Renal cortex interstitium (tissue), 11 donors: ENCODE results near the gene HSPA12B. TPM values are rescaled to one million over a fixed set of nuclear protein-coding genes. Genes with fewer than 3 reads are reported as not detected.

Source experiments
- DNase-seq, 11 donors: peaks; one replicate each; pipeline ENCODE4 v3.0.0-alpha.2; 2013; ENCODE audit warnings: low read depth in 9 of 11, low spot score in 4 of 11; ENCODE audit errors: extremely low read depth in 1 of 11
- polyA plus RNA-seq, 3 donors: library from polyadenylated mRNA; unstranded; fragments of 120-200 nt; gene quantifications; one replicate each; pipeline ENCODE4 v1.2.1, GENCODE V29; 2013; ENCODE audit not compliant: insufficient read length in 3 of 3

Gene HSPA12B
- polyA plus RNA-seq, 3 donors: 11.0 to 19.6 (median 15.6) TPM

GRCh38 chr20:3721912-3722311, 10.6 kb upstream of the HSPA12B start:
- no peak for DNase-seq

GRCh38 chr20:3723284-3723683, 9.2 kb upstream of the HSPA12B start:
- no peak for DNase-seq

DNA sequence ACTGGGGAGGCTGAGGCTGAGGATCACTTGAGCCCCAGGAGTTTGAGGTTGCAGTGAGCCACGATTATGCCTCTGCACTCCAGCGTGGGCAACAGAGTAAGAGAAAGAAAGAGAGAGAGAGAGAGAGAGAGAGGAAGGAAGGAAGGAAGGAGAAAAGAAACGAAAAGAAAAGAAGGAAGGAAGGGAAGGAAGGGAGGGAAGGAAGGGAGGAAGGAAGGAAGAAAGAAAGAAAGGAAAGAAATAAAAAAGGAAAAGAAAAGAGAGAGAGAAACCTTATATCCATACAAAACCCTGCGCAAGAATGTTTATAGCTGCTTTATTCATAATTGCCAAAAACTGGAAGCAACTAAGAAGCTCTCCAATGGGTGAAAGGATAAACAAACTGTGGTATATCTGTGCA, 8.1 kb upstream of the HSPA12B start:
- DNase-seq: no peak

DNA sequence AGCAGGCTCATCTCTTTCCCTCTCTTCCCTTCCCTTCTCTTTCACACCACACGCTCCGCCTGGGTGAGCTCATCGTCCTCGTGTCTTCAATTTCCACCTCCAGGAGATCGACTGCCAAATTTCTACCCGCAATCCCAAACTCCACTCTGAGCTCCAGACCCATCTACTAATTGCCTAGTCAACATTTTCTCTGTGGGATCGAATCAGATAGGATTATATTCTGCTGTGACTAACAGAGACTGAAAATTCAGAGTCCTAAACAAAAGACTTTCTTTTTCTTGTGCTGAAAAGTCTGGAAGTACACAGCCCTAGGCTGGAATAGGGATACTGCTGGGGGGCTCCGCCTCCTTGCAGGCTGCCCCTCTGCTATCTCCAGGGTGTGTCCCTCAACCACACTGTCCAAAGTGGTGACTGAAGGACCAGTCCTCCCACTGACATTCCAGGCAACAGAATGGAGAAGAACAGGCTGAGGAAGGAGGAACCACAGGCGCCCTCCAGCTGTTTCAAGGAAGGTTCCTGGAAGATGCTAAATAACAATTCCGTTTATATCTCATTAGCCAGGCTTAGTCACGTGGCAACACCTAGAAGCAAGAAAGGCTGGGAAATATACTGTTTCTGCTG, 5.0 kb upstream of the HSPA12B start:
- DNase-seq: no peak

- DNase-seq: no peak
Measured at GRCh38 chr20:3728354-3728753, 4.1 kb upstream of the HSPA12B start.

- no peak for DNase-seq
Measured at GRCh38 chr20:3728876-3729275, 3.6 kb upstream of the HSPA12B start.

GRCh38 chr20:3729378-3729777, 3.1 kb upstream of the HSPA12B start:
- DNase-seq: no peak

DNA sequence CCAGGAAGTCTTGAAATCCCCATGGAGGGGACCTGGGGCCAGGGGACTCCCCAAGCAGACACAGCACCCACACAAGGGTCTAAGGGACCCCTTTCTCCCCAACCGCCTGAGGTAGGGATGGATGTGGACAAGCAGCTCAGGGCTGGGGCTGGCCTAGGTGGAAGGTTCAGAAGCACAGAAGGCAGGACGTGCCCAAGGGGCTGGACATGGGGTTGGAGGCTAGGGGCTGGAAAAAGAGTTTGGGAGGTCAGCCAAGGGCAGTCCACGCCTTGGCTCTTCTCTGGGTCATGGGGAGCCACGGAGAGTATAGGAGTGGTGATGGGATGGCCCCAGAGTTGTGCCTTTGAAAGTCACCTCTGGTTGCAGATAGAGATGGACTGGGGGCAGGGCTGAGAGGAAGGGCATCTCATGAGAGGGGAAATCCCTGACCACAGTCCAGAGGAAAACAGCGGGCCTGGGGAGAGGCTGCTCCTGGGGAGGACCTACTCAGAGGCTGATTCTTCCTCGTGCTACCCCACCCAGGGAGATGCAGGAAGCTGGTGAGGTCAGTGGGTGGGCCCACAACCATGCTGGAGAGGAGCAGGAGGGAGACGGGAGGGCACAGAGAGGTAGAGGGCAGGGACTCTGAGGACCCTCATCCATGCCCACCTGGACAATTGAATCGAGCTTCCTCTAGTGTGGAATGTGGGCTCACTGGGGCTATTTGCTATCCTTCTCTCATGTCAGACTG, 2.5 kb upstream of the HSPA12B start:
- DNase-seq: no peak

DNA sequence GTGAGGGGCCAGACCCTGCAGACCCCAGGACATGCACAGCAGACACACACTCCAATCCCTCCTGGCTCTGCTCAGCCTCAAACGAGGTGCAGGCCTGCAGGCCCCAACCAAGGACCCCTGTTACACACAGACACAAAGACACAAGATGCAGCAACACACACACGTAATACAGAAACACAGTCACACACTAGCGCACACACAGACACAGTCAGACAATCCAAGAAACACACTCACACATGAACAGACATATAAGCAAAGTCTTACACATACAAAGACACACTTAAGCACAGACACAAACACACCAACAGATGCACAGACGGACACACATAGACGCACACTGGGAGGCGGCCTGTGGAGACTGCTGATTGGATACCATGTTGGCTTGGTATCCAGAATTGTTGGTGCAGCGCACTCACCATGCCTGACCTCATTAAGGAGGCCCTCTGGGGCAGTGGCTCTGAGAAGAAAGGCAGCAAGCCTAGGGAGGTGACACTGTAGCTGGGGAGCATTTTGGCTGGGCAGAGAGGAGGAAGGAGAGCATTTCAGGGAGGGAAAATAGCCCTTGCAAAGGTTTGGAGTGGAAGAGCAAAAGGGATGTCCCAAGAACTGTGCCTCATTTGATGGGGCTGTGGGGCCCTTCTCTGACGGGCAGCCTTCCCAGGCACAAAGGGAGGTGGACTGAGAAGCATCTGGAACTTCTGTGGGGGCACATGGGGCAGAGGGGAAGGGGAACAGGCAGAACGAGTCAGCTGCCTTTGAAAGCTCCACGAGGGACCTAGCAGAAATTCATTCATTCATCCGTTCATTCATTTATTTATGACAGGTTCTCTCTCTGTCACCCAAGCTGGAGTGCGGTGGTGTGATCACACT, 1.4 kb upstream of the HSPA12B start:
- DNase-seq: no peak

- no peak for DNase-seq
Measured at GRCh38 chr20:3731944-3732326, 550 bp upstream of the HSPA12B start.

- no peak for DNase-seq
Measured at GRCh38 chr20:3733119-3733995, 872 bp downstream of the HSPA12B start.

- DNase-seq: no peak
Measured at GRCh38 chr20:3734111-3734843, 1.8 kb downstream of the HSPA12B start.

GRCh38 chr20:3735768-3736167, 3.3 kb downstream of the HSPA12B start:
- DNase-seq: no peak

DNA sequence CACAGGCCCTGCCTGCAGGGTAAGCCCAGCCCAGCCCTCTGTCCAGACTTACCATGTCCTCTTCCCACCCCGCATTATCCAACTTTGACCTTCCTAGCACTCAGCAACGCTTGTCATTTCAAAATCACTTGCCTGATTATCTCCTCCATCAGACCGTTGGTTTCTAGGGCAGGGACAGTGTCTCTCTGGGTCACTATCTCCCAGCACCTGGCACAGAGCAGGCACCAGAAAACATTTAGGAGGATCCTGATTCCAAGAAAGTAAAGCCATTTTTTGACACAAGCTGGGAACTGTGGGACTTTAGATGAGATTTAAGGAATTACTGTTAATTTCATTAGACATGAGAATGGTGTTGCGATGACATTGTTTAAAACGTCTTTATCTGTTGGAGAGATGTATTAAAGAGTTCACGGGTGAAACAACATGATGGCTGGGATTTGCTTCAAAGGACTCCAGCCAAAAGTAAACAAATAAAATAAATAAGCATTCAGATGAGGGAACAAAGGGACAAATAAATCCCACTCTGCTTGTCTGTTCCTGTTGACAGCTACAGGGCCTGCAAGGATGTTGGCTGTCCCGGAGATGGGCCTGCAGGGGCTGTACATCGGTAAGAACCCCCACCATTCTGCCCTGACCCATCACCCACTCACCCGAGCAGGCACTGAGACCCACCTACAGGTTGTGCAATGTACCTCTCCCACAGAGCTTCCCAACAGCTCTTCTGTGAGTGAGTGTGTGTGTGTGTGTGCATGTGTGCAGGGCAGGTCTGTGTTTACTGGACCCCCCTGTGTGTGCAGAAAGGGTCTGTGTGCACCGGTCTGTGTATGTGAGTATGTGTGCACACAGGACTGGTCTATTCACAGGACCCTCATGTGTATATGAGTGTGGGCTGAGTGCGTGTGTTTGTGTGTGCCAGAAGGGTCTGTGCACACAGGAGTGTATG, 5.9 kb downstream of the HSPA12B start:
- DNase-seq: no peak

DNA sequence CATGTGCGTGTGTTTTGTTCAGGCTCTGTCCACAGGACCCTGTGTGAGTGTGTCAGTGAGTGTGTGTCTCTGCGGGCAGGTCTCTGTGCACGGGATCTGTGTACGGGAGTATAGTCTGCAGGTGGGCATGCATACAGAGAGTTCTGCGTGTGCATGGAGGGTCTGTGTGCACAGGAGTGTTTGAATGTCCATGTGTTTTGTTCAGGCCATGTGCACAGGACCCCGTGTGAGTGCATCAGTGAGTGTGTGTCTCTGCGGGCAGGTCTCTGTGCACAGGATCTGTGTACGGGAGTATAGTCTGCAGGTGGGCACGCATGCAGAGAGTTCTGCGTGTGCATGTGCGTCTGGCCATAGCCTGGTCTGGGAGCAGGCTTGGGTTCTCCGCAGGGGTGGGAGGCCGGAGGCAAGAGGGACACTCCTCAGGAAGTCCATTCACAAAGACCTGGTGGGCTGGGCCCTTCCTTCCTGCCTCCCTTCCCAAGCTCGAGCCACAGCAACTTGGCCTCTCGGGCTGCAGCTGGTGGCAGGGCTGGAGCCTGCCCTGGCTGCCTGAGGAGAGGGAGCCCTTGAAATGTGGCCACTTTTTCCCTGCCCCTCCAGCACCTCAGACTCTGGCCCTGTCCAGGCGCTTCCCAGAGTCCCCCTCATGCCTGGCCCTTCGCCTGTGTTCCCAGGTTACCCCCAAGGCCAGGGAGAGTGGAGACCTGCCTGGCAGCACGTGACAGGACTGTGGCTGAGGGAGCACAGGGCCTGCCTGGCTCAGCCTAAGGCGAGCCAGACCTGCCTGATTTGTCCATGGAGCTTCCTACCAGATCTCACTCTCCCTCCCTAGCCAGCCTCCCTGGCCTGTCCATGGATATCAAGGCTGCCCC, 6.8 kb downstream of the HSPA12B start:
- no peak for DNase-seq

DNA sequence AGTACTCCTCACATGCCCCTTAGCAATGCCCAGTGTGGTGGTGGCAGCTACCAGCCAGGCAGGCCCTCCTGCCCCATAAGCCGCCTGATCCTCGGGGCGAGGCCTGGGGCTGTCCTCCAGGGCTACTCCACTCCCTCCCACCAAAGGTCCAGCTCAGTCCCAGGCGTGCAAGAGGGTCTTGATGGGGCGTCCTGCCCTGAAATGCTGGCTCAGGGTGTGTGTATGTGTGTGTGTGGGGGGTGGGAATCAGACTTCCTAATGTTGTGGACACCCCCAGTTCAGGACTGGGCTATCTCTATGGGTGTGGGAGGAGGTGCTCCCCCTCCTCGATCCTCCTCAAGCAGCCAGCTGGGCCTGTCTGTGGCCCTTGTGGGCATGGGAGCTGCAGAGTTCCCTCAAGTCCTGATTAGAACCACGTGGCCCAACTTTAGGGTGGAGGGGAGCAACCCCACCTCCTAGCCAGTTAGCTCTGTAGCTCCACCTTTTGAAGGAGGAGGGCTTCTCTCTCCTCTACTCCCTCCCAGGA, 7.5 kb downstream of the HSPA12B start:
- no peak for DNase-seq
